SKM-1 (cell line): ENCODE results near the gene SCO2.
A peak's percentile ranks its signal among the peaks of the same experiment; 100 is the strongest.

Experiments used
- DNase-seq: peaks from one replicate; lab custom pipeline; 2025; ENCODE audit not compliant: unreplicated experiment; lab: John Stamatoyannopoulos, UW

SCO2 gene

GRCh38 chr22:50532824-50533796 lies 7.7 kb upstream of the SCO2 start:
- DNase-seq, result no peak

GRCh38 chr22:50531962-50532674 lies 6.7 kb upstream of the SCO2 start:
- no peak for DNase-seq

DNA sequence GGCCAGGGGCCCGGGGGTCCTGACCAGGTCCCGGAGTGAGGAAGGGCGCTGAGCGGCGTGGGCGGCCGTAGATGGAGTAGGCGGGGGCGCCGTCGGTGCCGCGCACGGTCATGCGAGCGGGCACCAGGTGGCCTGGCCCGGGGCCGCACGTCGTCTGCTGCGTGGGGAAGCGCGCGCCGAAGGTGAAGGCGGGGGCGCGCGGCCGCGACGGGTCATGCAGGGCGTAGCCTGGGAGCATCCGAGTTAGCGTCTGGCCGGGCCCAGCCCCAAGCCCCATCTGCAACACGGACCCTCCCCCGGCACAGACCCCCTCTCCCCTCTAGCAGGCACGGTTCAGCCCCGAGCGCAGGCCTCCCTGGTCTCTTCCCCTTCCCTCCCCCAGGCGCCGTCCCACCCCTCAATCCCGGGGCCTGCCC lies 6.2 kb upstream of the SCO2 start:
- DNase-seq, result no peak

DNA sequence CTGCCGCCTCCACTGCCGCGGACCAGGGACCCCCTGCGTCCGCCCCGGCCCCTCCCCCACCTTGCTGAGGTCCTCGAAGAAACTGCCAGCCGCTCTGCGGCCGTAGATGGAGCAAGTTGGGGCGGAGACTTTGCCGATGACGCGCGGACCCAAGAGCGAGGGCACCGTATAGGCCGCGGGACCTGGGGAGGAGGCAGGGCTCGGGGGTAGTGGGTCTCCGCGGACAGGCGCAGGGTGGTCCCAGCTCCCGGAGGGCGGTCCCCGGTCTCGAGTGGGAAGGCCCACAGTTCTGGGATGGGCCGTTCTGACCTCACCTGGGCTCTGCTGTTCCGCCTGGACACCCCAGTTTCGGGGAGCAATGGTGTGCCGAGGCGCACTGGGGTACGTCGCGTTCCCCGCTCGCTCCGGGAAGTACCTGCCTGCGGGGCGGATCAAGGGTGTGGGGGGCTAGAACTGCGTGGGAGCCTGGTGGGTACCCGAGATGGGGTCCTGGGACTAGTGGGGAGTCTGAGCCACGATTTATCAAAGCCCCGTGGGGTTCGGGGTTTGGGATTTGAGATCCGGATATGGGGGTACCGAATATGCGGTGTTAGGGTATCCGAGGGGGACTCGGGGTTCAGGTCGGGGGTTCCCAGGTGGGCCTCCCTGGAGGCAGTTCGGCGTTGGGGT lies 5.6 kb upstream of the SCO2 start:
- DNase-seq, result no peak

- no peak for DNase-seq
These were observed 5.1 kb upstream of the SCO2 start for GRCh38 chr22:50530580-50530876.

DNA sequence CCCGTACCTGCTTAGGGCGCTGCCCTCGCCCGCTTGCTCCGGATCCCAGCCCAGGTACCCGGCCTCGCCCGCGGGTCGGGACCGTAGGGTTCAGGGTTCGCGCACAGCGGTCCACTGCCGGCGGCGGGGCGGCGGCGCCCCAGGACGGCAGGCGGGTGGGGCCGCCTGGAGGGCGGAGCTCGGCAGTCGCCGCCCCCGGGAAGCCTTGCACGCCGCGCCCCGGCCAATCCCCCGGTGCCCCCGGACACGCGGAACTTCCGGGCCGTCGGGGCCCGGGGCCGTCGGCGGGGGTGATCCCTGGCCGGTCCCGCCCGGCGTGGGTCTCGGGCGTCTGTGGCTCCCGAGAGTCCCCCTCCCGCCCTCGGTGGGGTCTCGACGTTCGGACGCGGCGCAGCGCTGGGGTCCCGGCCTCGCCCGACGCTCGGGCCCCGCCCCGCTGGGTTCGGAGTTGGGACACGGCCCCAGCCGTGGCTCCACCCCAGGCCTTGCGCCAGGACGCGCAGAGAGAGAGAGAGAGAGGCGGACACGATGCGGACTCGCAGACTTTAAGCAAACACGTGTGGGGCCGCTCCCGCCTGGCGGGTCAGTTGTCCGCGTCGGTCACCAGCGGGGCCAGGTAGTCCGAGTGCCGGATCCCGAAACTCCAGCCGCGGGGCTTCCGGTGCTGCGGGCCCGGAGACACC lies 4.6 kb upstream of the SCO2 start, which contains the start of gene TYMP:
TYMP (minus strand) TSS at position 116 of the 683 bp plus-strand sequence. CDS start 303 bp downstream, outside the sequence.
- DNase-seq, result peak; percentile 58

DNA sequence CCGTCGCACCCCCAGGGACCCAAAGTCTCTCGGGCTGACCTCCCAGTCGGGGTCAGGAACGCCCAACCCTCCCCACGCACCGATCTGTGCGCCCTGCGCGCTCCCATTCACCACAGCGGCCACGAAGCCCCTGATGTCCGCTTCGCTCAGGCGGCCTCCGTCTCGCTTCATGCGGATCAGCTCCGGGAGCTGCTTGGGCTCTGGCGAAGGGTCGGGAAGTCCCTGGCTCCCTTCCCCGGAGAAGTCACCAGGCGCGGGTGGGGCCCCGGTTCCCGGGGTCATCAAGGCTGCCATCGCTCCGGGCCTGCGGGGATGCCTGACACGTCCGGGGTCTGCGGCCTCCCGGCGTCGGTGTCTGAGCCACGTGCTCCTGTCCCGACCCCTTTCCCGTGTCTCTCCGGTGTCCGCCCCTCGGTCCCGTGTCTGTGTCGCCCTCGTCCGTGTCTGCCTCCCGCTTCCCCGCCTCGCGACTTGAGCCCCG lies 4.1 kb upstream of the SCO2 start:
- no peak for DNase-seq

DNA sequence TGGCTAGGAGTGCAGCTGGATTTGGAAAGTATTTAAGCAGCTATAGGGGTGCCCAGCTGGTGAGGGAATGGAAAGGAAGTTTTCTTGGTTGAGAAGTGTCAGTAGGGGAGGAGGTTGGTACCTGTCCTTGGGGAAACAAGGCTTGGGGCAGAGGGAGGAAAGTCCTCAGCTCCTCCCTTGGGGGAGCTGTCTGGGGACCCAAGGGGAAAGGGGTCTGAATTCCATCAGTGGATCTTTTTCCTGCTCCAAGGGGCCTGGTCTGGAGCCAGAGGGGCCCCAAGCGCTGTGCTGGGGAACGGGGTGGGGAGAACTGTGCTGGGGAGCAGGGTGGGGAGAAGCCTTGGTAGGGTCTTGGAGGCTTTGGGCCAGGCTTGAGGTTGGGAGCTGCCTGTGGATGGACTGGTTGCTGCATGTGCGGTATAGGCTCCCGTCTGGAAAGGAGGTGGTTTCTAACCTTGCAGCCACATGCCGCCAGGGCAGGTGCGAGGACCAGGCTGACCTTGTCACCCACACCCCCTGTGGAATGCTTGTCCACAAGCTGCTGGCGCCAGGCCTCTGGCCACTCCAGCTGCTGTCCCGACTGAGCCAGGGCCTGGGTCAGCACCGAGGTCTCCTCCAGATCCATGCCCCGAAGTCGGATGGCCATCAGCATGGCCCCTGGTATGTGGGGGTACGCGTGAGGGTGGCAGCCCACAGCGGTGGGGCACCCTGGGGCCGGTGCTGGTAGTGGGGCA lies 3.5 kb upstream of the SCO2 start:
- DNase-seq, result no peak

GRCh38 chr22:50527921-50528681 lies 2.7 kb upstream of the SCO2 start:
- DNase-seq, result no peak

DNA sequence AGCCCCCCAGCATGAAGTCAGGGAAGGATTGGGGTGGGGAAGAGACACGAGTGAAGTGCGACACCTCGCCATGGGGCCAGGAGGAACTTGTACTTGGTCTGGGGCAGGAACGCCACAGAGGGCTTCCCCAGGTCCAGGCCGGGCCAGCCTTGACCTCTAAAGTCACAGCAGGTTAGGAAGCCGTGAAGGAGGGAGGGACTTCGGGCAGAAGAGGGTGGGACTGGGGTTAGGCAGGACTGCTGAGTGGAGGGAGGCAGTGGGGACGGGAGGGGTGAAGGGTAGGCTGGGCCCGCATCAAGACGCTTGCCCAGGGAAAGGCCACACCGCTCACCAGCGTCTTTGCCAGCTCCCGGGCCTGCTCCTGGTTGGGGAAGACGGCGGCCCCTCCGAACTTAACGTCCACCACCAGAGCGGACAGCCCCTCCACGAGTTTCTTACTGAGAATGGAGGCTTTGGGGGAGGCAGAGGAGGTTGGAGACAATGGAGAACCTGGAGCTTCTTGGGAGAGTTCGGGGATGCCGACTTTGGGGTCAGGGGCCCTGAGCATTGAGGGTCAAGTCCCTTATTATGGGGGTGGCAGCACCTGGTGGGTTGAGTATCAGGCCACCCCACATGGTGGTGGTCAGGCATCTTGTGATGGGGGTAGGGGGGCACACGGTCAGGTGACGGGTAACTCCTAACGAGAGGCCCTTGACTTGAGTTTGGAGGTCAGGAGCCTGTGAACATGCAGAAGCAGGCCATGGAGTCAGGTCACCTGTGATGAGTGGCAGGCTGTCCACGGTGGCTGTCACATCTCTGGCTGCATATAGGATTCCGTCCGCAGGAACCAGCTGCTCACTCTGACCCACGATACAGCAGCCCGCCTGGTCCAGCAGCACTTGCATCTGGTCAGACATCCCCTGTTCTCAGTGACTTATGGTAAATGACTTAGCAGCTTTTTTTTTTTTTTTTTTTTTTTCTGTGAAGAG lies 1.7 kb upstream of the SCO2 start:
- DNase-seq, result peak; percentile 58

- DNase-seq, result peak; percentile 58
These were observed 873 bp upstream of the SCO2 start for GRCh38 chr22:50526108-50526833.

DNA sequence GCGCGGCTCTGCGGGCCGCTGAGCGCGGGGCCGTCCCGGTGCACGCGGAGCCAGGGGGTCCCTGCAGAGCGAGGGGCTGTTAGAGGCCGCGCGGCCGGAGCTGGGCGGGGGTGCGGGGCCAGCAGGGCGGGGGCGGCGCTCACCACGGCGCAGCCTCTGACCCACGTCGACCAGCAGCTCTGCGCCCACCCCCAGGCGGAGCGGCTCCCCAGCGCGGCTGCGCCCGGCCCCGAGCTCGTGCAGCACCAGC lies 385 bp upstream of the SCO2 start:
- DNase-seq, result no peak

DNA sequence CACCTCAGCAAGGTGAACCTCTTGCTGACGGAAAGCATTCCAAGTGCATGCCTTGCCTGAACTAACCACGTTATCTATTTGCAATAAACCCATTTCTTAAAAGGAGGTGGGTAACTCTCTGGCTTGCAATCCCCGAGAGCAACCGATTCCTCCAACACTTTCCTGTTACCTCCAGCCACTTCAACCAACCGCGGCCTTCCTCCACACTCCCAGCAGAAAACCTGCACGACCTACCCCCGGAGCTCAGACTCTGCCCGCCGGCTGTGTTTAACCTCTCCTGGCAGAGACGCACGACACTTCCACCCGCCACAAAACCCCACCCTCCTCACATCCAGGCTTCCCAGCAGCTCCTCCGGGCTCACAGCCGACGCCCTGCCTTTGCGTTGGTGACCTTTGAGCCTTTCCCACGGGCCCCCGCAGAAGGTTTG lies 708 bp downstream of the SCO2 start:
- DNase-seq, result no peak

DNA sequence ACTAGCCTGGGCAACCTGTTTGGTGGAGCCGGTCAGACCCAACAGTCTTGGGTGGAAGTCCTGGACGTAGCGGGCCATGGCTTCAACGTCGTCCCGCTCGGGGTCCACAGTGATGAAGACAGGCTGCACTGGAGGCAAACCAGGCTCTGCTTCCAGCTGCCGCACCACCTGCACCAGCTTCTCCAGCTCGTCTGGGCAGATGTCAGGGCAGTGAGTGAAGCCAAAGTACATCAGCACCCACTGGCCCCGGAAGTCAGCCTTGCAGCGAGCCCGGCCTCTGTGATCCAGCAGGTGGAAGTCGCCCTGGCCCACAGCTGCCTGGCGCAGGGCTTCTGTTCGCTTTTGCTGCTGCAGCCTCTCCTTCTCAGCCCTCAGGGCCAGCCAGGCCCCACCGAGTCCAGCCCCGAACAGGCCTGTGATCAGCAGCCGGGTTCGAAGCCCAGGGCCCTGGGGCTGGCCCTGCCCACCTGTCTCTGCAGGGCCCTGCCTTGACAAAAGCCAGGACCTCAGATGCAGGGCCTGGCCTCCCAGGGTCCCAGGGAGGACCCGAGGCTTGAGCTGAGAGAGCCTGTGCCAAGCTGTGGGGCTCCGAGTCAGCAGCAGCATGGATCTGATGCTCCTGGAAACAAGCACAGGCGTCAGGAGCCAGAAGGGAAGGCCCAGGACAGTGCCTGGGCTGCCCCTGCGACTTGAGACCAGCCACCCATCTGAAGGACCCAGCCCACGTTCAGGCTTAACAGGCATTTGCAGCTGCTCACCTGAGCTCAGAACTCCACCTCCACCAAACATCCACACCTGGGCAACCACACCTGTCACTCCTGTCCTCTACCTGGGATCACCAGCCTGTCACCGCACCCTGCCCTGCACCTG lies 1.4 kb downstream of the SCO2 start:
- no peak for DNase-seq

- no peak for DNase-seq
These were observed 2.0 kb downstream of the SCO2 start for GRCh38 chr22:50523458-50523805.

- no peak for DNase-seq
These were observed 2.5 kb downstream of the SCO2 start for GRCh38 chr22:50522806-50523438.
